ENCODE measurements around the gene SLC9A9.

- TF ChIP-seq, protein P1, sequence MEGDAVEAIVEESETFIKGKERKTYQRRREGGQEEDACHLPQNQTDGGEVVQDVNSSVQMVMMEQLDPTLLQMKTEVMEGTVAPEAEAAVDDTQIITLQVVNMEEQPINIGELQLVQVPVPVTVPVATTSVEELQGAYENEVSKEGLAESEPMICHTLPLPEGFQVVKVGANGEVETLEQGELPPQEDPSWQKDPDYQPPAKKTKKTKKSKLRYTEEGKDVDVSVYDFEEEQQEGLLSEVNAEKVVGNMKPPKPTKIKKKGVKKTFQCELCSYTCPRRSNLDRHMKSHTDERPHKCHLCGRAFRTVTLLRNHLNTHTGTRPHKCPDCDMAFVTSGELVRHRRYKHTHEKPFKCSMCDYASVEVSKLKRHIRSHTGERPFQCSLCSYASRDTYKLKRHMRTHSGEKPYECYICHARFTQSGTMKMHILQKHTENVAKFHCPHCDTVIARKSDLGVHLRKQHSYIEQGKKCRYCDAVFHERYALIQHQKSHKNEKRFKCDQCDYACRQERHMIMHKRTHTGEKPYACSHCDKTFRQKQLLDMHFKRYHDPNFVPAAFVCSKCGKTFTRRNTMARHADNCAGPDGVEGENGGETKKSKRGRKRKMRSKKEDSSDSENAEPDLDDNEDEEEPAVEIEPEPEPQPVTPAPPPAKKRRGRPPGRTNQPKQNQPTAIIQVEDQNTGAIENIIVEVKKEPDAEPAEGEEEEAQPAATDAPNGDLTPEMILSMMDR (IDR thresholded peaks at IDR 0.05; ENCODE audit: low read length), result no peak
- TF ChIP-seq EZH2 (optimal IDR thresholded peaks at IDR 0.05; ENCODE audit: low read depth, low read length) (no peak), EZH2phosphoT487 (IDR thresholded peaks at IDR 0.05; ENCODE audit: low read length) (no peak)
These were observed 273.3 kb downstream of the SLC9A9 start for GRCh38 chr3:143574933-143575332.
